Measurements from ENCODE around the gene MTMR3. TPM values are rescaled to one million over a fixed set of nuclear protein-coding genes. Genes with fewer than 3 reads are reported as not detected.

Gene MTMR3
- total and polyA plus RNA-seq, 2 of the 8 experiments (the other 6 are each of a cell fraction or from before 2014, with no cell fraction given) = 16.9 to 18.5 TPM

GRCh38 chr22:30074147-30074546, 191.2 kb downstream of the MTMR3 start:
- H3K23ac ChIP-seq (ENCODE audit: insufficient read length) = no peak overlapping the region
- DNase-seq (ENCODE audit: low read depth in 1 of 2, low spot score in 2 of 2) = no peak
- H3K79me1 ChIP-seq (ENCODE audit: low read depth, low read length) = no peaks in the 10 kb centered on the region
- H2AFZ ChIP-seq (ENCODE audit: low read length) = no peak overlapping the region
- no peak overlapping the region for H3K27ac ChIP-seq (ENCODE audit: low read depth, low read length)
- H4K20me1 ChIP-seq (replicated peaks in 1 of 2; ENCODE audit: control insufficient read depth in 1 of 2, insufficient read depth in 2 of 2, low read length in 2 of 2) = no peaks in the 10 kb centered on the region
- H3K36me3 ChIP-seq (ENCODE audit: control insufficient read depth in 2 of 4, insufficient read depth in 4 of 4, low read length in 3 of 4) = no peaks in the 10 kb centered on the region
- H3K4me1 ChIP-seq (replicated peaks in 1 of 4; ENCODE audit: control insufficient read depth in 3 of 4, insufficient read depth in 4 of 4, low read length in 3 of 4) = no peaks in the 10 kb centered on the region
- H3K23me2 ChIP-seq (ENCODE audit: low read depth, low read length) = no peaks in the 10 kb centered on the region
- no peak overlapping the region for H3K56ac ChIP-seq (replicated peaks; ENCODE audit: insufficient read length, low read depth, low read length)
- no peaks in the 10 kb centered on the region; a peak in 1 of 7 replicates for H3K27me3 ChIP-seq (replicated peaks in 1 of 4; ENCODE audit: control insufficient read depth in 3 of 4, extremely low read depth in 1 of 4, insufficient read depth in 3 of 4, low read length in 3 of 4)
- POLR2A ChIA-PET (ENCODE audit: partially characterized antibody) = no interaction called here
- H3K4ac ChIP-seq (replicated peaks; ENCODE audit: insufficient read length, low read depth, low read length) = no peak overlapping the region
- WGBS, 2 experiments (ENCODE audit: extremely low coverage in 1 of 2, insufficient coverage in 1 of 2, insufficient read length in 1 of 2, insufficient replicate concordance in 2 of 2, low coverage in 1 of 2, low lambda C conversion rate in 2 of 2, missing lambda C conversion rate in 1 of 2) = 83% methylated on average over 3 of the region's 3 CpGs; no CpG with 5 or more reads in 1 of the 2 experiments
- H2BK20ac ChIP-seq (ENCODE audit: low read length) = no peak overlapping the region
- no peak overlapping the region for H3K9ac ChIP-seq (replicated peaks in 1 of 4; ENCODE audit: extremely low read depth in 1 of 4, low read depth in 3 of 4, low read length in 3 of 4)
- H3K9me3 ChIP-seq (ENCODE audit: insufficient read depth in 2 of 2, low read depth in 1 of 2, low read length in 1 of 2) = no peaks in the 10 kb centered on the region
- H2BK15ac ChIP-seq (ENCODE audit: low read length) = no peak overlapping the region
- no peak overlapping the region for H3K18ac ChIP-seq (ENCODE audit: extremely low read depth, low read length)
- no peak overlapping the region for H4K91ac ChIP-seq (replicated peaks; ENCODE audit: insufficient read length, low read length)
- TF ChIP-seq JUN (IDR thresholded peaks at IDR 0.05; ENCODE audit: low read depth, low read length) (no peak), EP300 (IDR thresholded peaks at IDR 0.05; ENCODE audit: borderline replicate concordance in 1 of 2, low read depth in 2 of 2, low read length in 2 of 2) (no peak), MAFK (IDR thresholded peaks at IDR 0.05; ENCODE audit: low read depth, low read length) (no peak), CTBP2 (IDR thresholded peaks at IDR 0.05; ENCODE audit: borderline replicate concordance, insufficient read depth, insufficient read length, low read length) (no peak), CHD2 (IDR thresholded peaks at IDR 0.05; ENCODE audit: low read length) (no peak), CTCF (IDR thresholded peaks at IDR 0.05; ENCODE audit: control extremely low read depth in 1 of 3, insufficient read depth in 1 of 3, low read depth in 1 of 3, low read length in 3 of 3) (no peak), POU5F1 (IDR thresholded peaks at IDR 0.05; ENCODE audit: low read depth, low read length) (no peak)
- H3K4me2 ChIP-seq (ENCODE audit: insufficient read depth in 1 of 2, low read depth in 2 of 2, low read length in 2 of 2) = no peak overlapping the region
- H3K14ac ChIP-seq (ENCODE audit: insufficient read length) = no peak overlapping the region
- H4K8ac ChIP-seq (ENCODE audit: extremely low read depth, insufficient read depth, low read length) = no peak overlapping the region
- no peak overlapping the region for H3K4me3 ChIP-seq (ENCODE audit: extremely low read depth in 1 of 4, insufficient read depth in 2 of 4, low read depth in 3 of 4, low read length in 4 of 4)
- H3K79me2 ChIP-seq (ENCODE audit: control insufficient read depth in 1 of 2, insufficient read depth in 2 of 2, low read length in 2 of 2) = no peaks in the 10 kb centered on the region
- H2BK120ac ChIP-seq (replicated peaks; ENCODE audit: low read depth, low read length) = no peak overlapping the region
- no peak overlapping the region for H2AK5ac ChIP-seq (ENCODE audit: low read depth, low read length)
- H2BK5ac ChIP-seq (ENCODE audit: low read depth, low read length) = no peak overlapping the region
- H4K5ac ChIP-seq (ENCODE audit: insufficient read length, low read depth, low read length) = no peak overlapping the region
- no peak overlapping the region for H2BK12ac ChIP-seq (ENCODE audit: low read depth, low read length)
- FAIRE-seq = no peak
- CTCF ChIA-PET (ENCODE audit: partially characterized antibody) = no interaction called here
